Measurements from ENCODE around the gene HPS1. TPM values are rescaled to one million over a fixed set of nuclear protein-coding genes. Genes with fewer than 3 reads are reported as not detected.
A peak's percentile ranks its signal among the peaks of the same experiment; 100 is the strongest.

HPS1 gene
- total and polyA plus RNA-seq, 10 donors, result 49.5 to 132 (median 89.5) TPM

DNA sequence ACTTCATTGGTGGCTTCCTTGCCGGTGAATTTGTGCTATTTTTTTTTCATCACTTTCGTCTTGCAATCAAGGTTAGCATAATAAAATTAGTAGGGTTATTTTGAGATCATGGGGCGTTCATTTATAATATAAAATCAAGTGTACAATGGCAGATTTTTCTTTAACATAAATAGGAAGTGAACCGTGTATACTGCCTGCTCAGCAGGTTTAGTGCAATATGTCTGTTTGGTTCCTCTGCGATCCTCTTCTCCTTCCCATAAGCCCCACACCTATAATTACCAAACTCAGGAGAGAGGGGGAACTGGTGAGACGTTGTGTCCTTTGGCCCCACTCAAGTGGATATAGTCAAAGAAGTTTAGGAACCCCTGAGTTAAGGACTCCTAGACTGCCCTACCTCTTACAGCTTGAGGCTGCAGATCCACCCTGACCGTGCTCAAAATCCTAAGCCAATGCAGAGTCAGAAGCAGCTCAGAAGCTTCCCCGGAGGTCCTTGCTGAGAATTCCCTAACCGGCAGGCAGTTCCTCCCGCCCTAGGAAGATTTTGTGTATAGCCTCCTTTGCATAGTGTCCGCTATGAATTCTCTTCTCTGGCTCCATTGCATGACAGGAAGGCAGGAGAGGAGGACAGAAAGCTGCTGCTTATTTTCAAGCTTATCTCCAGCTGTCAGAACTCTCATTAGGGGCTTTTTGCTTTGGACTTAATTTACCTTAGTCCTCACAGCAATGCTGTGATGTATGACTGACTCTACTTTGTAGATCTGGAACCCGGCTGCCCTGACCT, 73.3 kb downstream of the HPS1 start:
- Histone ChIP-seq H3K27ac (no peak overlapping the region), H3K36me3 (no peaks in the 10 kb centered on the region), H3K9me3 (peaks cover 0 to 9% (median 7%) of the 10 kb centered on the region in 8 donors), H3K4me1 (peaks cover 0 to 11% (median 3%) of the 10 kb centered on the region in 6 donors), H3K4me3 (no peak overlapping the region), H3K27me3 (replicated peaks in 1 of 7) (peaks cover 0 to 64% (median 9%) of the 10 kb centered on the region in 7 donors)
- DNase-seq, result no peak
- intact Hi-C loops (cut with DNase I; ENCODE audit: low total_unique reads), result no loop called here
- WGBS, 5 donors, result 59 to 74% (median 65%) methylated on average over 12 of the region's 12 CpGs
- TF ChIP-seq POLR2AphosphoS5 (IDR thresholded peaks at IDR 0.05), result no peak
- TF ChIP-seq, protein P1, sequence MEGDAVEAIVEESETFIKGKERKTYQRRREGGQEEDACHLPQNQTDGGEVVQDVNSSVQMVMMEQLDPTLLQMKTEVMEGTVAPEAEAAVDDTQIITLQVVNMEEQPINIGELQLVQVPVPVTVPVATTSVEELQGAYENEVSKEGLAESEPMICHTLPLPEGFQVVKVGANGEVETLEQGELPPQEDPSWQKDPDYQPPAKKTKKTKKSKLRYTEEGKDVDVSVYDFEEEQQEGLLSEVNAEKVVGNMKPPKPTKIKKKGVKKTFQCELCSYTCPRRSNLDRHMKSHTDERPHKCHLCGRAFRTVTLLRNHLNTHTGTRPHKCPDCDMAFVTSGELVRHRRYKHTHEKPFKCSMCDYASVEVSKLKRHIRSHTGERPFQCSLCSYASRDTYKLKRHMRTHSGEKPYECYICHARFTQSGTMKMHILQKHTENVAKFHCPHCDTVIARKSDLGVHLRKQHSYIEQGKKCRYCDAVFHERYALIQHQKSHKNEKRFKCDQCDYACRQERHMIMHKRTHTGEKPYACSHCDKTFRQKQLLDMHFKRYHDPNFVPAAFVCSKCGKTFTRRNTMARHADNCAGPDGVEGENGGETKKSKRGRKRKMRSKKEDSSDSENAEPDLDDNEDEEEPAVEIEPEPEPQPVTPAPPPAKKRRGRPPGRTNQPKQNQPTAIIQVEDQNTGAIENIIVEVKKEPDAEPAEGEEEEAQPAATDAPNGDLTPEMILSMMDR (IDR thresholded peaks at IDR 0.05 in 8 of 11, conservative IDR thresholded peaks at IDR 0.05 in 3 of 11), result no peak
- no peak for TF ChIP-seq POLR2A (IDR thresholded peaks at IDR 0.05)

DNA sequence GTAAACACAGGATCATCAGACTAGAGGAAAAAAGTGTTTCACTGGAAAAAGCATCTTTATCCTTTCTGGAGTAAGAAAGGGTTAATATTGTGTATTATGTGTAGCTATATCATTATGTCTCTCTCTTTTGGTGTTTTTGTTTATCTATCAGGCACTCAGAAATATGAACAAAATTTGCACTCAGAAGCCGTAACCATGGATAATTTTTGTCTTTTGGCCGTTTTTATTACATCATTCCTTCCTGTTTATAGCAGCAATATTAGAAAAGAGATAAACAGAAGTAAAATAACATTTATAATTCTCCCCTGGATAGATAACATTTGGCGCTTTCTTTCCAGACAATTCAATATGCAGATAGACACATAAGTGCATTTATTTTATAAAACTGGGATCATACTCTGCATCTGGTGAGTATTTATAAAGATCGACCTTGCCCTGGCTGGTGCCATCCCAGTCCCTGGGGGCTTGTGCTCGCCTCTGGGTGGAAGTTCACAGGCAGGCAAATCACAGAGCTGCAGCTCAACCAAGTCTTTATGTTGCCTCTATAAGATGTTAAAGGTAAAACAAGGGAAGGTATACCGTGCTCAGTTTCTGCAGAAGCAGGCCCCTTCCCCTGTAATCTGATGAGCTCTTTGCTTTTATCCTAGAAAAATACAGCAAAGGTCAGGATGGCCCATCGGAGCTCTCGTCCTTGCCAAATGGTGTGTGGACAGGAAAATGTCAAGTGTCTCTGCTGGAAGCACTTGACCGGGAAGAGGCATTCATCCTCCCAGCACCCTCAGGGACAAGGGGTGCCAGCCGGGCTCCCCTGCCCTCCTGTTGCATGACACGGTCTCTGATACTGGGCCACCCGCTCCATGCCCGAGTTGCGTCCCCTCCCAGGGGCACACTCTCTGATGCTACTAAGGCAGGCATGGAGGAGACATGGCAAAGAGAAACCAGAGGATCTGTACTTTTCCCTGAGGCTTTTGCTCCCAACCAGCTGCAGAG, 75.6 kb downstream of the HPS1 start:
- no peak for DNase-seq
- intact Hi-C loops (cut with DNase I; ENCODE audit: low total_unique reads), result no loop called here
- Histone ChIP-seq H3K9me3 (no peaks in the 10 kb centered on the region), H3K36me3 (no peaks in the 10 kb centered on the region), H3K4me3 (no peak overlapping the region), H3K27me3 (replicated peaks in 1 of 7) (peaks cover 0 to 79% (median 9%) of the 10 kb centered on the region in 7 donors), H3K27ac (no peak overlapping the region), H3K4me1 (peaks cover 0 to 11% (median 3%) of the 10 kb centered on the region in 6 donors)
- 60 to 66% (median 64%) methylated on average over 14 of the region's 14 CpGs for WGBS, 5 donors
- TF ChIP-seq POLR2AphosphoS5 (IDR thresholded peaks at IDR 0.05) (peak in 1 of 3 donors; percentile 14), POLR2A (IDR thresholded peaks at IDR 0.05) (no peak)

DNA sequence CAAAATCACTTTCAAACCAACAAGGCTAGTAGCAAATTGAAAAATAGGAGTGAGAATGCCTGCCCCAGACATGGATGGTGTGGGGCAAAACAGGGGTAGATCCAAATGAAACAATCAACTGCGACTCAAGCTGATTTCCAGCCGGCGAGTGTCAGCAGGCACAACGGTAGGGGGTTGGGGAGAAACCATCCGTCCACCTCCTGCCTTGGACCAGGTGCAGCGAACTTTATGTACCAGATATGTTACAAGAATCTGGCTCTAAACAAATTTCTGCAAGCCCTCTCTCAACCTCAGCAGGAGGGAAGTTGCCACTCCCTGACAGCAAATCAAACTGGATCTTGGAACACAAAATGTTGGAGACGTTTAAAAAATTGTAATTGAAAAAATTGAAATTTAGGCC, 76.9 kb downstream of the HPS1 start:
- peaks cover 0 to 11% (median 3%) of the 10 kb centered on the region in 6 donors for H3K4me1 ChIP-seq
- intact Hi-C loops (cut with DNase I; ENCODE audit: low total_unique reads), result no loop called here
- H3K27me3 ChIP-seq (replicated peaks in 1 of 7), result peaks cover 0 to 75% (median under 1%) of the 10 kb centered on the region in 7 donors
- no peak overlapping the region for H3K4me3 ChIP-seq
- H3K36me3 ChIP-seq, result no peaks in the 10 kb centered on the region
- 86 to 94% (median 89%) methylated on average over 7 of the region's 7 CpGs for WGBS, 5 donors
- no peak for TF ChIP-seq POLR2A (IDR thresholded peaks at IDR 0.05)
- H3K9me3 ChIP-seq, result no peaks in the 10 kb centered on the region
- DNase-seq, result no peak
- no peak overlapping the region for H3K27ac ChIP-seq

DNA sequence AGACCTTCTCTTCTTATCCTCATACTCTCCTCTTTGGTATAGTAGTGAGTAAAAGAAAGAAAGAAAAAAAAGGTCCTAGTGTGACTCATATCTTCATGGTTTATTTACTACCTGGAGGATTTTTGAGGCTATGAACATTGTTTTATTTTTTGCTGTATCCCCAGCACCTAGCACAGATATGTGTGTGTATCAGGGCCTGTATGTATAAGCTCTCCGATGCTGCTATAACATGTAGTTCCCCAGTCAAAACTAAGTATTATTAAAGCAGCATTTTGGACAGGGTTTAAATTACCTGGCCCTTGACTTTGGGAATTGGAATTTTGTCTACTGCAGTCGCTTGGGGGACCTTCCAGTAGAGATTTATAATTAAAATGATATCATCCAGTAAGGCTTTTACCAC, 78.1 kb downstream of the HPS1 start:
- 85 to 91% (median 89%) methylated on average over 2 of the region's 2 CpGs for WGBS, 5 donors
- Histone ChIP-seq H3K36me3 (no peaks in the 10 kb centered on the region), H3K27me3 (replicated peaks in 1 of 7) (peaks cover 0 to 67% (median 0%) of the 10 kb centered on the region in 7 donors), H3K4me3 (no peak overlapping the region), H3K27ac (no peak overlapping the region), H3K9me3 (no peaks in the 10 kb centered on the region), H3K4me1 (peaks cover 0 to 11% (median 3%) of the 10 kb centered on the region in 6 donors)
- no peak for DNase-seq
- no peak for TF ChIP-seq POLR2A (IDR thresholded peaks at IDR 0.05)
- TF ChIP-seq, protein P1 (IDR thresholded peaks at IDR 0.05 in 8 of 11, conservative IDR thresholded peaks at IDR 0.05 in 3 of 11), result no peak
- no peak for TF ChIP-seq POLR2AphosphoS5 (IDR thresholded peaks at IDR 0.05)
- intact Hi-C loops (cut with DNase I; ENCODE audit: low total_unique reads), result no loop called here
